Glomerular visceral epithelial cell (primary cell): ENCODE measurements around the gene KIF19.
A peak's percentile ranks its signal among the peaks of the same experiment; 100 is the strongest.

Experiments
- DNase-seq: peaks from one replicate; pipeline ENCODE4 v3.0.0-alpha.2; 2016; ENCODE audit errors: extremely low spot score

KIF19 gene

GRCh38 chr17:74340470-74341023 lies 14.5 kb downstream of the KIF19 start:
- no peak for DNase-seq

GRCh38 chr17:74342224-74342623 lies 16.2 kb downstream of the KIF19 start:
- no peak for DNase-seq

- DNase-seq: no peak
Observed at GRCh38 chr17:74343121-74343520, 17.1 kb downstream of the KIF19 start.

- no peak for DNase-seq
Observed at GRCh38 chr17:74343526-74344284, 17.7 kb downstream of the KIF19 start.

- DNase-seq: no peak
Observed at GRCh38 chr17:74344658-74345057, 18.6 kb downstream of the KIF19 start.

GRCh38 chr17:74345433-74346241 lies 19.6 kb downstream of the KIF19 start:
- DNase-seq: no peak

GRCh38 chr17:74347646-74348045 lies 21.6 kb downstream of the KIF19 start:
- no peak for DNase-seq

GRCh38 chr17:74349120-74349519 lies 23.1 kb downstream of the KIF19 start:
- DNase-seq: no peak

GRCh38 chr17:74350486-74350885 lies 24.5 kb downstream of the KIF19 start:
- DNase-seq: no peak

- DNase-seq: no peak
Observed at GRCh38 chr17:74351552-74352210, 25.7 kb downstream of the KIF19 start.

GRCh38 chr17:74353446-74354060 lies 27.5 kb downstream of the KIF19 start:
- no peak for DNase-seq

GRCh38 chr17:74354123-74354522 lies 28.1 kb downstream of the KIF19 start:
- peak; percentile 13 for DNase-seq

GRCh38 chr17:74354561-74354960 lies 28.5 kb downstream of the KIF19 start:
- DNase-seq: no peak

GRCh38 chr17:74355065-74355464 lies 29.0 kb downstream of the KIF19 start:
- DNase-seq: no peak

- DNase-seq: no peak
Observed at GRCh38 chr17:74356646-74357465, 30.8 kb downstream of the KIF19 start.

GRCh38 chr17:74357466-74357809 lies 31.4 kb downstream of the KIF19 start:
- DNase-seq: no peak

GRCh38 chr17:74358697-74359096 lies 32.7 kb downstream of the KIF19 start:
- no peak for DNase-seq

- no peak for DNase-seq
Observed at GRCh38 chr17:74359916-74360315, 33.9 kb downstream of the KIF19 start.

- no peak for DNase-seq
Observed at GRCh38 chr17:74360899-74361229, 34.8 kb downstream of the KIF19 start.

- peak; percentile 30 for DNase-seq
Observed at GRCh38 chr17:74361230-74362068, 35.4 kb downstream of the KIF19 start, which contains the start of gene BTBD17. Gene BTBD17, minus strand, starts transcription at chr17:74361868. Its CDS starts 49 bp downstream, at chr17:74361819.
